GM21447 (cell line): ENCODE results near the gene RAB4A.

Experiments
- ATAC-seq: cut with Tn5 transposase; IDR thresholded peaks from one replicate; pipeline ENCODE4 v1.9.1; 2021; ENCODE audit not compliant: unreplicated experiment

Gene RAB4A, protein sequence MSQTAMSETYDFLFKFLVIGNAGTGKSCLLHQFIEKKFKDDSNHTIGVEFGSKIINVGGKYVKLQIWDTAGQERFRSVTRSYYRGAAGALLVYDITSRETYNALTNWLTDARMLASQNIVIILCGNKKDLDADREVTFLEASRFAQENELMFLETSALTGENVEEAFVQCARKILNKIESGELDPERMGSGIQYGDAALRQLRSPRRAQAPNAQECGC

GRCh38 chr1:229270547-229271447, at the start of gene RAB4A:
Gene RAB4A, plus strand, starts transcription at chr1:229271111. Its CDS starts 229 bp downstream, at chr1:229271340.
- ATAC-seq, result peak; percentile 75

DNA sequence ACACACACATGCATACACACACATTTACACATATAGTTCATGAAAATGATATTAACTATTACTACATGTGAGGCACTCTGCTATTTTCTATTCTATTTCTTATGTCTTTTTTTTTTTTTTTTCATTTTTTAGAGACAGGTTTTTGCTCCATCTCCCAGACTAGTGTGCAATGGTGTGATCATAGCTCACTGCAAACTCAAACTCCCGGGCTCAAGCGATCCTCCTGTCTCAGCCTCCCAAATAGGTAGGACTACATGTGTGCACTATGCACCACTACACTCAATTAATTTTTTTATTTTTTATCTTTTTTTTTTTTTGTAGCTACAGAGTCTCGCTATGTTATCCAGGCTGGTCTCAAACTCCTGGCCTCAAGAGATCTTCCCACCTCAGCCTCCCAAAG, 48.8 kb upstream of the RAB4A start:
- ATAC-seq, result no peak

GRCh38 chr1:229223498-229223897, 47.4 kb upstream of the RAB4A start:
- no peak for ATAC-seq

- no peak for ATAC-seq
These were observed 46.6 kb upstream of the RAB4A start for GRCh38 chr1:229224308-229224707.

DNA sequence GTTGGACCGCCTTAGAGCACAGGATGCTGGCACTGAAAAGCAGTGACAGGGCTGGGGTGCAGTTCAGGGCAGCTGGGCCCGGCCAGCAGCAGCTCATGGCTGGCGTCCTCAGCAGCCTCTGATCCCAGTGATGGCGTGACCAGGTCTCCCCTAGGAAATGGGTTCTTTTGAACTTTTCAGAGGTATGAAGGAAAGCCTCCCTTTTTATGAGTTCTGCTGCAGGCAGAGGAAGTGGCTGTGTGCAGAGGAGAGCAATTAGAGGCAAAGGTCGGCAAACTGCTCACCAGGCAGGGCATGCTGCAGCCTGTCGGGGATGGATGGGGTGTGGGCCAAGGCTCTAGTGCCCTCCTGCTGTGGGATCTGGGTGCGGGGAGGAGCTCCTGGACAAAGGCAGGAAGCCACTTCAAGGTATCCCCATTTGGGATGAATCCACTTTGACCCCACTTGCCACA, 45.6 kb upstream of the RAB4A start:
- ATAC-seq, result no peak

DNA sequence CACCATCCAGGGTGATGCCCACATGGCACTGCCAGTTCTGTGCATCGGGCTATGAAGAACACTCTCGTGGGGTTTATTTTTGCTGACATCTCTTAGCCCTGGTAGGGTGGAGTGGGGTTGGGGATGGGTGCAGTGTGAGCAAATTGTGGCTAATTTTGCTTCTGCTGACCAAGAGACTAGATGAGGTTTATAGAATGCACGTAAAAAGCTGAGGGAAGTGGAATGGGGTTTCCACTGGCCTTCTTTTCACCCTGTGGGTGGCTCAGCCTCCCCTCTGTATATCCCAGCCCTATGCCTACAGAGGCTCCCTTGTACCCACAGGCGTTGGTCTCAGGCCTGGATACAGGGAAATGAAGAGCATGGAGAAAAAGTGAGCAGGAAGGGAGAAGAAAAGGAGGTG, 44.1 kb upstream of the RAB4A start:
- ATAC-seq, result no peak

DNA sequence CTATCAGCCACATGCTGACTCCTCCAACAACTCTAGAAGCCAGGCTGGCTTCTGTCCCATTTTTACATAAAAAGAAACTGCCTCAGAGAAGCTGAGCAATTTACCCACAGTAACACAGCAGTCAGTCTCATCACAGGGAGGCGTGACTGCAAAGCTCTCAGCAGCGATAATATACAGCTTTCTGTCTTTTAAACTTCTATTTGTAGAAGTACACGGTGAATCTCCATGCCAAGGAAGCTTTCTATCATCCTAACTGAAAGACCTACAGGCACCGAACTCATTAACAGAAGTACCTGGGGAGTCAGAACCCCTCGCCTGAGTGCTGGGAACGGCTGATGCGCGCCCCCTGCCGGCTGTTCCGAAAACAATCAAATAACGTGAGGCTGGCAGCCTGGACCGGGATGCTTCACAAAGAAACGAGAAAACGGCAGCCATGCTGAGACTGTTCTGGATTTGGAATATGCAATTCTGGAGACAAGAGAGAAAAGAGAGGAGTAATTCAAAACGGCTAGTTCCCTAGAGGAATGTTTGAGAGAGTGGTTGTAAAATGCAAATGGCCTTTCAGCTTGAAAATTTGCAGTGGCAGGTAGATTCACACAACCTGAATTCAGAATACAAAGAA, 43.5 kb upstream of the RAB4A start:
- ATAC-seq, result no peak

DNA sequence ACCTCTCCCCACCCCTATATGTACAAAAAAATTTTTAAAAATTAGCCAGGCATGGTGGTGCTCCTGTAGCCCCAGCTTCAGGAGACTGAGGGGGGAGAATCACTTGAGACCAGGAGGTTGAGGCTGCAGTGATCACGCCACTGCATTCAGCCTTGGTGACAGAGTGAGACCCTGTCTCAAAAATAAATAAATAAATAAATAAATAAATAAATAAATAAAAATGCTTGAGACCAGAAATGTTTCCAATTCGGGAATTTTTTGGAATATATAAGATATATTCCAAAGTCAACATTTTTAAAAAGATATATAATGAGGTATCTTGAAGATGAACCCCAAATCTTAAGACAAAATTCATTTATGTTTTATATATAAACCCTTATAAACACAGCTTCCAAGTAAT, 42.4 kb upstream of the RAB4A start:
- ATAC-seq, result no peak

DNA sequence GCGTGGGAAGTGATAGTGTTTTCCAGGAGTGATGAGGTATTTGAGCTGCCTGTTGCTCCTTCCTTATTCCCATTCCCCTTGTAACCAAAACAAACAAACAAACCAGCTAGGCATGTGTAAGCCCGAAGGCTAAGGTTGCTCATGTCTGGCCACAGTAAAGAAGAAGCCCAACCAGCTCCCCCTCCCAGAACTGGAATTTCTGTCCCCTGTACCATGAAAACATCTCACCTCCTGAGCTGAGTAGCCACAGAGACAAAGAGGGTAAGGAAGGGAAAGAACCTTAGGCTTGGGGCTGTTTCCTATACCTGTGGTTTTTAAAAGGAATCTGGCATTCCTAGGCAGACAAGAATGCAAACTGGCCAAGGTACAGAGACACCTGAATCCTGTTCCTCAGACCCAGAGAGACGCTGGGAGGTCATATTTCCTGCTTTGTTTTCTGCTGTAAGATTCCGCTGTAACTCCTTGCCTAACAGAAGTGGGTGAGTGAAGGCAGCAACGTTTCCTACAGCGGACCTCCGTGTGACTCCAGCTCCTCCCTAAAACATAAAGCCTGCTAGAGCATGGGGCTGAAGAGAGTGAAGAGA, 41.7 kb upstream of the RAB4A start:
- no peak for ATAC-seq

GRCh38 chr1:229229721-229230139, 41.2 kb upstream of the RAB4A start:
- ATAC-seq, result no peak

DNA sequence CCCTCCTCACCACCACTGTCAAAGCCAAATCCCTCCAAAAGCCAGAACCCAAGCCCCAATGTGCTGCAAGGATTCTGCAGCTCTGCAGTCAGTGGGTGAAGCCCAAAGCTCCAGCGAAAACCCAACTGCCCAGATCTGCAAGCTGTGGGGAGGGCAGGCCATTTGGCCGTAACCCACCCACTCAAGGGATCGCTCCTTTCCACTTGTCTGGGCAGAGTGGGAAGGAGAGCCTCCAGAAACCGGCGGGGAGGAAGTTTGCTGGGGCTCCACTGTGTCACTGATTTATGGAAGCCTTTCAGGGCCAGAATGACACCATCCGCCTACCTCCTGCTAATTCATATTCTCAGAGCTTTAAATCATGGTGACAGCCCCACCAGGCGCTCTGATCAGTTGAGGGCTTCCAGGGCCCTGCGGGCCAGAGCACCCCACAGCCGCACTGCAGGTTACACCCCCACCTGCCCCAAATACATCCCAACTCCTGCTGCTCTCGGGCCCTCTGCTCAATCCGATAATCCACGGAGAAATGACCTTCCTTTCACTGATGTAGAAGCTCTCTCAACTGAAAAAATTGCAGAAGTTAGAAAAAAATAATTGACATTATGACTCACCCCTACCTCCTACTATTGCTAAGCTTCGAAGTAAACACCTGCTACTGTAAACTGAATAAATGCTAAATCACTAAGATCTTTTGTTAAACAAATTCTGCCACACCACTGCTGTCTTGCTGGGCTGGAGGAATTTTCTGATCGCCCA, 40.6 kb upstream of the RAB4A start:
- ATAC-seq, result no peak

DNA sequence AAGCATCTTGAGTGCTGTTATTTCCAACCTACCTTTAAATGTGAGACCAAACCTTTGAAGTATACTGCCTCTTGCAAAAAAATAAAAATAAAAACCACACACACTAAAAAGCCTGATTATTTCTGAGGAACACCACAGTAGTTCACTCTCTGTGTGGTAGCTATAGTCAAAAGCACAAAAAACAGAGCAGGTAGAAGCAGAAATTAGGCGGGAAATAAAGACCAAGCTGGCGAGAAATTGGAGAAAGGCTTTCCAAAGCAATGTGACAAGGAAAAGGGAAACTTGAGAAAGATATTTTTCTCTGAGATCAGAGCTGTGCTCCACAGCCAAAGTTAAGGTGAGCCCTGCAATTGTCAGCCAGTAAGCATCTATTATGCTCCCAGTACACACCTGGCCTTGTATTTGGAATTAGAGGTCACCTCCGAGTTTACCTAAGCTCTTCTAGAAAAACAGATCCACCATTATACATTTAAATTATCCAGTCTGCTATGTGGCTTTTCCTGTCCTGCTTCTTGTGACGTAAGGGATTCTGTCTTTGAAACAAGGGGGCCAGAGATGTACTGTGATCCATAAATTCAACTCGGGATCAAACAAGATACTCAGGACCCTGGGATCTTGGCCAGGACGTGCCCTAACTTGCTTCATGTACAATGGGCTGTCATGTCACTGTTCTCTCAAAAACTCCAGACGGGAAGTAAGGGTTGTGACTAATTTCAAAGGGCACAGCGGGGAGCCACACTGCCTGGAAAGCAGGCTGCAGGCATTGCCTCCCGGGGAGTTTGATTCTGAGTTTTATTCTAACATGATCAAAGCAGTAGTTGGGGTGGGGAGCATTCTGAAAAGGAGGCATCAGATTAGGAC, 39.8 kb upstream of the RAB4A start:
- ATAC-seq, result no peak

GRCh38 chr1:229231754-229232119, 39.2 kb upstream of the RAB4A start:
- ATAC-seq, result no peak

GRCh38 chr1:229234870-229235472, 35.9 kb upstream of the RAB4A start:
- ATAC-seq, result no peak

DNA sequence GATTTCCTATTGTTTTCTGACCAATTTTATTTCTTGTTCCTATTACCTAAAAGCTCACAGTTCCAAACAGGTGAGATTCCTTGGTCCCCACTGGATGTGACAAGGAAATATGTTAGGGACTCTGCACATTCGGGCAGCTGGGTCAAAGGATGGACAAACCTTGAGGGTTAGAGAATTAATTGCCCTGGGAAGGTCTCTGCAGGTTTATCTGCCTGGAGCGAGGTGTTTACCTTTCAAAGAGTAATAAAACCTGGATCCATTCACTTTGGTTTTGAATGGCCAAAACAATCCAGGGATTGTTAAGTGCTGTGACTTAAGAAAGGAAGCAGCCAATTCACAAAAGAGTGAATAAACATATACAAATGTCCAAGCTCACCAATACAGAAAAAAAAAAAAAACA, 33.6 kb upstream of the RAB4A start:
- ATAC-seq, result no peak

GRCh38 chr1:229238231-229238630, 32.7 kb upstream of the RAB4A start:
- ATAC-seq, result no peak

DNA sequence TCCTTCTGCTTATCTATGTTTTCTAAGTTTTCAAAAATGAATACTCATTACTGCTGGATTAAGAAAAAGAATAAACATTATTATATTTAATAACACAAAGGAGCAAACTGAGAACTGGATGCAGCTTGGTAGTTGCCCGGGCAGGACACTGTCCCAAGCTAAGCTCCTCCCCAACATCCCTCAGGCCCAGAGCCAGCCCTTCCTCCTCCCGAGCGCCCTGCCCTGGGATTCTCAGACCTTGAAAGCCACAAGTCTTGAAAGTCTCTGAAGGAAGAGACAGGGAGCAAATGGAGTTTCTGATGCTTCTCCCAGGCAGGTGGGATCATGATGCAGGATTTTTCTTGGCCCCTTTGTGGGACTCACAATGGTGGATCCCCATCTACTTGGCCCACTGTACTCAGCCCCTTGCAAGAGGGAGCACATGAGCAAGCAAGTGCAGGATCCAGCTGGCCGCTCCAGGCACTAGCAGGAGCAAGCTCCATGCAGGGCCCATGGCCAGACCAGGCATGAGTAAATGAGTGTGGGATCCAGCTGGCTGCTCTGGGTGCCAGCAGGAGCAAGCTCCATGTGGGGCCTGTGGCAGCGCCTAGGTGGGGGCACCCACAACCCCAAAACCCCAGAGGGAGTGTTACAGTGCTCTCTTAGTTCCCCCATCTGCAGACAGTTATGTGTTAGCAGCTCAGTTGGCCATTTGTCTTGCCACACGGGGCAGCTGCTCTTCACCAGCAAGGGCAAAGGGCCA, 32.1 kb upstream of the RAB4A start:
- no peak for ATAC-seq

- no peak for ATAC-seq
These were observed 30.4 kb upstream of the RAB4A start for GRCh38 chr1:229240532-229240931.

DNA sequence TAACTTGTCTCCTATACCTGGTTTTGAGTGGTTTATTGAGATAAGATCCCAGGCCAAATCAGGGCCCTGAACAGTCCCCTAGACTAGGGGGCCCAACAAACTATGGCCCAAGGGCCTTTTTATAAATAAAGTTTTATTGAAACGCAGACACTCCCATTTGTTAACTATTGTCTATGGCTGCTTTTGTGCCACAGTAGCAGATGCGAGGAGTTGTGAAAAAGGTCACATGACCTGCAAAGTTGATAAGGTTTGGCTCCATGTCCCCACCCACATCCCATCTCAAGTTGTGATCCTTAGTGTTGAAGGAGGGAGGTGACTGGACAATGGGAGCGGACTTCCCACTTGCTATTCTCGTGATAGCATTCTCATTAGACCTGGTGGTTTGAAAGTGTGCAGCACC, 29.5 kb upstream of the RAB4A start:
- ATAC-seq, result no peak
